Right hindlimb (tissue), 1 donor: ENCODE results near the gene DEAF1.
A peak's percentile ranks its signal among the peaks of the same experiment; 100 is the strongest.
"Not testable (repeated sequence)": the region's sequence is repeated elsewhere in the genome, so short reads cannot be mapped to it uniquely, and the experiment has no call there.

Experiments
- DNase-seq: peaks from one replicate; pipeline ENCODE4 v3.0.0-alpha.2; 2018

The DEAF1 gene

GRCh38 chr11:679271-680207 lies 15.5 kb downstream of the DEAF1 start:
- no peak for DNase-seq

DNA sequence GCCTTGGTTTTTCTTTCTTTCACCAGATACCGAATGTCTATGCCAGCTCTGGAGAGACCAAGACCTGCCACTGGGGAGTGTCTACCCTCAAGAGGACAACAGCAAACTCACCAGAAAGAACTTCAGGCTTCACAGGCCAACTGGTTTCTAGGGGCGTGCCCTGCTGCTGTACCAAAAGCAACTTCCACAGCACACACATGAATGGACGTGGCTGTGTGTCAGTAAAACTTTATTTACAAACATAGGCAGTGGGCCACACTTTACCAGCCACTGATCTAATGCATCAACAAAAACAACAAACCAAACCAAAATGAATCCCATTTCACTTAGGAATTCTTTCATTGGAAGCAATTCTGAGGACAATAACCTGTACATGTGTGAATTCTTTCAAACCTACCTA lies 16.7 kb downstream of the DEAF1 start:
- DNase-seq, result no peak

- no peak for DNase-seq
These were observed 20.6 kb downstream of the DEAF1 start for GRCh38 chr11:674406-674805.

DNA sequence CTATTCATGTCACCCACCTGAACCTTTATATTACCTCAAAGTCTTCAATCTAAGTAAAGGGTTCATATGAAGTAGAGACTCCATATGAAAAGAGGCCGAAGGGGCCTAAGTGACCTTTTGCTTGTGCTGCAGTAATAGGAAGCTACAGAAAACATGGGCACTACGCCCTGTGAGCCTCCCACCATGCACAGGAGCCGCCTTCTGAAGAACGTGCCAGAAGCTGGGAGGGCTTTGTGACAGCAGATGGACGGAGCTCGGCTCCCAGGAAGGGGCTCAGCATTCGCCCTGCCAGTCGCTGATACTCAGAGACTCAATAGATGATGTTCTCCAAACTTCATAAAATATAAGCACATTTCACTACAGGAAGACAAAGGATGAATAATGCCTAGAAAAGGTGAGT lies 21.2 kb downstream of the DEAF1 start:
- no peak for DNase-seq

- no peak for DNase-seq
These were observed 29.2 kb downstream of the DEAF1 start for GRCh38 chr11:665704-666281.

- peak; percentile 55 for DNase-seq
These were observed 29.8 kb downstream of the DEAF1 start for GRCh38 chr11:665062-665703.

DNA sequence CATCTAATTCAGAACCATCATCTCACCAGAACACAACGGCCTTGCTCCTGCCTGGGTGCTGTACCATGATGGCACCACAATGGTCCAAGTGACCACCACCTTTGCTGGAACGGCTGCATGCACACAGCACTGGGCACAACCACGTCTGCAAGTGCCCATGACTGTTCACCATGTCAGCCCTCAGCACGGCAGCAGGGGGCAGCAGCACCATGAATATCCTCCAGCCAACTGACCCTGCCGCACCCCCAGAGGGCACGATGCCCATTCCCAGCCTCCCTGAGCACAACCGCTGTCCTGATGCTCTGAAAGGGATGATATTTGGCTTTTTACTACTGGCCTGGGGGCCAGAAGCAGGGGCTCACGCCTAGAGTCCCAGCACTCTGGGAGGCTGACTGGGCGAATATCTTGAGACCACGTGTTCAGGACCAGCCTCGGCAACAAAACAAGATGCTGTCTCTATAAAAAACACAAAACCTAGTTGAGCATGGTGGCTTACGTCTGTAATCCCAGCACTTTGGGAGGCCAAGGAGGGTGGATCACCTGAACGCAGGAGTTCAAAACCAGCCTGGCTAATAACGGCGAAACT lies 32.2 kb downstream of the DEAF1 start:
- peak; percentile 64 for DNase-seq

DNA sequence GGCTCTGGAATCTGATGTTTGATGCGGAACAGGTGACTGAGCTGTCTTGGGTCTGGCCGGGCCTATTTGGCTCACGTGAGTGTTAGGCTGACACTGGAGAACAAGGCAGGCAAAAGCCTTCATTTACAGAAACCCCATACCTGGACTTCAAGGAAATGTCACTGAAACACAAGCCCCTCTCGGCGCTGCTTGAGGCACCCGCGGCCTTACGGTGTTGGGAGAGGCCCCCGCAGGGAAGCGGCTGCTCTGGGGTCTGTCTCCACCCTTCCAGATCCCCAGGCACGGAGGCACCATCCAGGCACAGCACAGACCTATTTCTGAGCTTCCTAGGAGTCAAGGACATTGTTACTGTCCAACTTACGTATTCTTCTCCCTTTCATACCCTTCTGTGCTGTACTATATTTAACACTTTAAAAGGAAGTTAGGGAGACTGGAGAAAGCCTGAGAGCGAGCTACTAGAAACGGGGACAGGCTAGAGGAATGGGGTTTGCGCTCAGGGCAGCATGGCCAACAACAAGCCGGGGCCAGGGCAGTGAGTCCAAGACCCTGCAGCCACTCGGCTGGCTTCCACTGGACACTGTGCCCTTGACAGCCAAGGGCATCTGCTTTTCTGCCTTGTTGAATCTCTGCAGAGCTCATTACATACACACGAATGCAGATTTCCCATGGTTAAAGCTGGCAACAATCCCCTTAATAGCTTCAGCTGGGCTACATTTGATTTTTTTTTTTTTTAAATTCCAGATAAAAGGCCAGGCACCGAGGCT lies 34.2 kb downstream of the DEAF1 start:
- no peak for DNase-seq

GRCh38 chr11:660281-660680 lies 34.7 kb downstream of the DEAF1 start:
- DNase-seq, result no peak

DNA sequence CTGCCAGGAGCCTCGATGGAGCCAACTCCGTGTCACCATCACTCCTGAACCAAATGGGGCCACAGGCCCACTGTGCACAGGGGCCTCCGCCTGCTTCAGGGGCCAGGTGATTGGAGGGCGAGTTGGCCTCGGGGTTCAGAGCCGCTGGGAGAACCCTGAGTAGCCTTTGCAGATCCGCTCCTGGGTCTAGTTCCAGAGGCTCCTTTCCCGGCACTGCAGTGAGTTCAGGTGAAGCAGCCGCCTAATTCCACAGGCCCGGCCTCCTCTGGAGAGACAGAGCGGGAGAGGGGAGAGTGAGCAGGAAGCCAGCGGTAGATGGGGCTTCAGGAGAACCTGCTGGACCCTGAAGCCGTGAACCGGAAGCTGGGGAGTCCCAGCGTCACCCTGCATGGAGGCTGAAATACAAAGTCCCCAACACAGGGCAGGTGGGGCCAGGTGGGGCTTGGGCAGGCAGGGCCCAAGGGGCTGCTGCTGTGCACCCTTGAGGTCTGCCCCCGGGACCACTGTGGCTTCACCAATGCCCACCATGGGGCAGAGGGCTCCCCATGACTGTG lies 35.4 kb downstream of the DEAF1 start:
- no peak for DNase-seq

- DNase-seq, result no peak
These were observed 37.3 kb downstream of the DEAF1 start for GRCh38 chr11:657691-658126.

- DNase-seq, result no peak
These were observed 38.2 kb downstream of the DEAF1 start for GRCh38 chr11:656866-657265.

- no peak for DNase-seq
These were observed 38.6 kb downstream of the DEAF1 start for GRCh38 chr11:656426-656825.

GRCh38 chr11:655036-655726 lies 39.8 kb downstream of the DEAF1 start:
- no peak for DNase-seq

DNA sequence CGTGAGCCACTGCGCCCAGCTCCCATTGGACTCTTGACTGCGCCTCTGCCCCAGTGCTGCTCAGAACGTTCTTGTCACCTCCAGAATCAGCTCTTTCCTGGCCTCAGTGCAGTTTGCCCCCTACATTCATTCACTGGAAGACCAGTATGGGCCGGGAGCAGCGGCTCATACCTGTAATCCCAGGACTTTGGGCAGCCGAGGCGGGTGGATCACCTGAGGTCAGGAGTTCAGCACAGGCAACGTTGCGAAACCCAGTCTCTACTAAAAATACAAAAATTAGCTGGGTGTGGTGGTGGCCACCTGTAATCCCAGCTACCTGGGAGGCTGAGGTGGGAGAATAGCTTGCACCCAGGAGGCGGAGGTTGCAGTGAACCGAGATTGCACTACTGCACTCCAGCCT lies 40.6 kb downstream of the DEAF1 start:
- not testable (repeated sequence) for DNase-seq

DNA sequence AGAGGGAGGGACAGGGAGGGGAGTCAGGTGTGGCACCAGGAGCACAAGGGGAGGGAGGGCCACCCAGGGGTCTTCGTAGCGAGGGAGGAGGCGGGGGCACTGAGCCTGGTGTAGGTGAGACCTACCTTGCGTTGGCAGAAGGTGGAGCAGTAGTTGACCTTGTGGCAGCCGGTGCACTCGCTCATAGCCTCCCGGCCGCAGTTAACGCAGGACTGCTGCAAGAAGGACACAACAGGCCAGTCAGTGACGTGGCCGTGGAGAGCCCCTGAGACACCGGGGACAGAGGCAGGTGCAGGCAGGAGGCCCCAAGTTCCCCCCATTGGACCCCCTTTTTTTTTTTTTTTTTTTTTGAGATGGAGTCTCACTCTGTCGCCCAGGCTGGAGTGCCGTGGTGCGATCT lies 41.2 kb downstream of the DEAF1 start:
- no peak for DNase-seq

DNA sequence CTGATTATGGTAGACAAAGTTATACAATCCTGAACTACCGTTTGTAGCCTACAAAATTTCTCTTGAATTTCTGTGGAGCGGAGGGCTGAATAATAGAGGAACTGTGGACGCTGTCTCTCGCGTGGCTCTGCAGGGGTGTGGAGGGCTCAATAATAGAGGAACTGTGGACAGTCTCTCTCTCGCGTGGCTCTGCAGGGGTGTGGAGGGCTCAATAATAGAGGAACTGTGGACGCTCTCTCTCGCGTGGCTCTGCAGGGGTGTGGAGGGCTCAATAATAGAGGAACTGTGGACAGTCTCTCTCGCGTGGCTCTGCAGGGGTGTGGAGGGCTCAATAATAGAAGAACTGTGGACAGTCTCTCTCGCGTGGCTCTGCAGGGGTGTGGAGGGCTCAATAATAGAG lies 41.9 kb downstream of the DEAF1 start:
- not testable (repeated sequence) for DNase-seq

DNA sequence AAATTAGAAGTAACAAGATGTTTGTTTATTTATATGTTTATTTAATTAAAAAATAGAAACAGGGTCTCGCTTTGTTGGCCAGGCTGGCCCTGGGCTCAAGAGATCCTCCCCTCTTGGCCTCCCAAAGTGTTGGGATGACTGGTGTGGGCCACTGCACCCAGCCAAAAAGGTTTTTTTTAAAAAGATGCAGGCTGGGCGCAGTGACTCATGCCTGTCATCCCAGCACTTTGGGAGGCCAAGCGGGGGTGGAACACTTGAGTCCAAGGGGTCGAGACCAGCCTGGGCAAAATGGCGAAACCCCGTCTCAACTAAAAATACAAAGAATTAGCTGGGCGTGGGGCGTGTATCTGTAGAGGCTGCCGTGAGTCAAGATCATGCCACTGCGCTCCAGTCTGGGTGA lies 44.5 kb downstream of the DEAF1 start:
- DNase-seq, result no peak

DNA sequence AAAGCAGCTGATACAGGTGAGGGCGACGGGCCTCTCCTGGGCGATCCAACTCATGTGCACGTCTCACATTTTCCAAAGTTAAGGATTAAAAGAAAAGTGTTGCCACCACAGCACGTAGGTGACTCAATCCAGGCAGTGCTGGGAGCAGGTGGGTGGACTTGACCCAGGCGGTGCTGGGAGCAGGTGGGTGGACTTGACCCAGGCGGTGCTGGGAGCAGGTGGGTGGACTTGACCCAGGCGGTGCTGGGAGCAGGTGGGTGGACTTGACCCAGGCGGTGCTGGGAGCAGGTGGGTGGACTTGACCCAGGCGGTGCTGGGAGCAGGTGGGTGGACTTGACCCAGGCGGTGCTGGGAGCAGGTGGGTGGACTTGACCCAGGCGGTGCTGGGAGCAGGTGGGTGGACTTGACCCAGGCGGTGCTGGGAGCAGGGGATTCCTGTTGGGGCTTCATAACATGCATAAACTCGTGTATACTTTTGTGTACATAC lies 47.3 kb downstream of the DEAF1 start:
- DNase-seq, result not testable (repeated sequence)

DNA sequence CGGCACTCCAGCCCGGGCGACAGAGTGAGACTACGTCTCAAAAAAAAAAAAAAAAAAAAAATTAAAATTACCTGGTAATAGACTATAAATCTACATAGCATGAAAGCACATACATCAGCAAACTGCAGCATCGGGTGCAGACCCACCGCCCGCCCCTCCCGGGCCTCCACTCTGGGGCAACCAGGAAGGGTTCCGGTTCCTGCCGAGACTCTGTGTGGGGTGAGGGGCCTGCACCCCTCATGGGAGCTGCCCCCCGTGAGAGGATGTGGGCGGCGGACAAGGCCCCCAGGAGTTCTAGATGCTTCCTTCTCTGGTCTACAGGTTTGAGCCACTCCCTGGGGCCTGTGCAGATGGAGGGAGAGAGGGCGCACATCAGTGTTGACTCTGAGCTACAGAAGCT lies 48.8 kb downstream of the DEAF1 start:
- no peak for DNase-seq

- DNase-seq, result no peak
These were observed 49.5 kb downstream of the DEAF1 start for GRCh38 chr11:645536-645935.
